ENCODE data around the gene SMNDC1. TPM values are rescaled to one million over a fixed set of nuclear protein-coding genes. Genes with fewer than 3 reads are reported as not detected.

Gene SMNDC1
- total and polyA plus RNA-seq, 7 donors = 16.3 to 38.0 (median 24.4) TPM

- DNase-seq (peak in 1 of 2 donors; percentile 23), ATAC-seq (no peak)
- 90 to 92% (median 92%) methylated on average over 3 of the region's 3 CpGs for WGBS, 3 donors
- Histone ChIP-seq H3K27me3 (ENCODE audit: insufficient read depth in 3 of 3, low read length in 2 of 3) (no peaks in the 10 kb centered on the region), H3K27ac (no peak overlapping the region), H3K36me3 (ENCODE audit: insufficient read depth in 1 of 2, low read depth in 1 of 2) (no peaks in the 10 kb centered on the region), H3K4me3 (no peak overlapping the region), H3K9me3 (no peaks in the 10 kb centered on the region), H3K4me1 (peaks cover 10% of the 10 kb centered on the region)
- intact Hi-C loops (cut with DNase I) = no loop called here
- TF ChIP-seq, protein P1, sequence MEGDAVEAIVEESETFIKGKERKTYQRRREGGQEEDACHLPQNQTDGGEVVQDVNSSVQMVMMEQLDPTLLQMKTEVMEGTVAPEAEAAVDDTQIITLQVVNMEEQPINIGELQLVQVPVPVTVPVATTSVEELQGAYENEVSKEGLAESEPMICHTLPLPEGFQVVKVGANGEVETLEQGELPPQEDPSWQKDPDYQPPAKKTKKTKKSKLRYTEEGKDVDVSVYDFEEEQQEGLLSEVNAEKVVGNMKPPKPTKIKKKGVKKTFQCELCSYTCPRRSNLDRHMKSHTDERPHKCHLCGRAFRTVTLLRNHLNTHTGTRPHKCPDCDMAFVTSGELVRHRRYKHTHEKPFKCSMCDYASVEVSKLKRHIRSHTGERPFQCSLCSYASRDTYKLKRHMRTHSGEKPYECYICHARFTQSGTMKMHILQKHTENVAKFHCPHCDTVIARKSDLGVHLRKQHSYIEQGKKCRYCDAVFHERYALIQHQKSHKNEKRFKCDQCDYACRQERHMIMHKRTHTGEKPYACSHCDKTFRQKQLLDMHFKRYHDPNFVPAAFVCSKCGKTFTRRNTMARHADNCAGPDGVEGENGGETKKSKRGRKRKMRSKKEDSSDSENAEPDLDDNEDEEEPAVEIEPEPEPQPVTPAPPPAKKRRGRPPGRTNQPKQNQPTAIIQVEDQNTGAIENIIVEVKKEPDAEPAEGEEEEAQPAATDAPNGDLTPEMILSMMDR (IDR thresholded peaks at IDR 0.05) = no peak
Observed at GRCh38 chr10:110337906-110338305, 33.2 kb upstream of the SMNDC1 start.

DNA sequence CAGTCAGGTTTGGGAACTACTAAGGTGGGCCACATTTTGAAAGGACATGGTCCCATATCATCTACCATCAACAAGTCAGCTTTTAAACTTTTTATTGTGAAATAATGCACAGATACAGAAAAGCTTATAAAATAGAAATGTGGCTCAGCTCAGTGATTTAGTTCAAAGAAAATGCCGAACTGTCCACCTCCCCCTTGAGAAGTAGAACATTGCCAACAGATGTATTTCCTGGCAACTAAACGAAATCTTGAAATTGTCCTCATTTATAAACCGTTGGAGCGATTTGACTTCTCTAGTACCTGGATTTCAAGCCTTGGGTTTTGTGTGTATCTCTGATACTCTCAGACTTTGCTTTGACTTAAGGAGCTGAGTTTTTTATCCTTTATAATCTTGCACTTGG lies 32.7 kb upstream of the SMNDC1 start:
- DNase-seq (no peak), ATAC-seq (no peak)
- intact Hi-C loops (cut with DNase I) = no loop called here
- TF ChIP-seq, protein P1 (IDR thresholded peaks at IDR 0.05) = no peak
- Histone ChIP-seq H3K27me3 (ENCODE audit: insufficient read depth in 3 of 3, low read length in 2 of 3) (no peaks in the 10 kb centered on the region), H3K4me3 (no peak overlapping the region), H3K9me3 (no peaks in the 10 kb centered on the region), H3K36me3 (ENCODE audit: insufficient read depth in 1 of 2, low read depth in 1 of 2) (no peaks in the 10 kb centered on the region), H3K4me1 (peaks cover 10% of the 10 kb centered on the region), H3K27ac (no peak overlapping the region)
- WGBS, 3 donors = 72 to 85% (median 83%) methylated on average over 4 of the region's 4 CpGs

- 30 to 57% (median 37%) methylated on average over 10 of the region's 10 CpGs for WGBS, 3 donors
- Histone ChIP-seq H3K27ac (no peak overlapping the region), H3K4me1 (peaks cover 10% of the 10 kb centered on the region), H3K27me3 (ENCODE audit: insufficient read depth in 3 of 3, low read length in 2 of 3) (no peaks in the 10 kb centered on the region), H3K4me3 (no peak overlapping the region), H3K9me3 (no peaks in the 10 kb centered on the region), H3K36me3 (ENCODE audit: insufficient read depth in 1 of 2, low read depth in 1 of 2) (no peaks in the 10 kb centered on the region)
- ATAC-seq = peak; percentile 58 to 83 (median 80)
- intact Hi-C loops (cut with DNase I) = no loop called here
- DNase-seq = peak in 1 of 2 donors; percentile 24
- TF ChIP-seq, protein P1 (IDR thresholded peaks at IDR 0.05) = no peak
Observed at GRCh38 chr10:110336111-110336721, 31.5 kb upstream of the SMNDC1 start.

- Histone ChIP-seq H3K4me3 (no peak overlapping the region), H3K27ac (no peak overlapping the region), H3K27me3 (ENCODE audit: insufficient read depth in 3 of 3, low read length in 2 of 3) (no peaks in the 10 kb centered on the region), H3K9me3 (peaks cover under 1% of the 10 kb centered on the region), H3K36me3 (ENCODE audit: insufficient read depth in 1 of 2, low read depth in 1 of 2) (no peaks in the 10 kb centered on the region), H3K4me1 (peaks cover 10% of the 10 kb centered on the region)
- no peak for ATAC-seq
- no peak for DNase-seq
- intact Hi-C loops (cut with DNase I) = no loop called here
- WGBS, 3 donors = 56 to 65% (median 60%) methylated on average over 7 of the region's 7 CpGs
- TF ChIP-seq, protein P1 (IDR thresholded peaks at IDR 0.05) = no peak
Observed at GRCh38 chr10:110335314-110336064, 30.8 kb upstream of the SMNDC1 start.

Data from psoas muscle (tissue), 8 donors.